HCT116 (cell line): ENCODE data around the gene UBQLNL.

Experiments used
- ATF3 ChIP-seq: IDR thresholded peaks from 2 replicates; pipeline ENCODE4 v1.6.1; 2012
- CTCF ChIP-seq, 3 experiments: fragments of 200-600 bp in 1 of 3; sonication (generic) in 1 of 3; IDR thresholded peaks in 2 of 3; conservative IDR thresholded peaks in 1 of 3; 2 replicates each; pipeline ENCODE4 v1.5.1; 2012 to 2017; ENCODE audit warnings: low read depth in 2 of 3, low read length in 2 of 3, antibody characterized with exemption in 1 of 3, borderline replicate concordance in 1 of 3, control low read depth in 1 of 3, mild to moderate bottlenecking in 1 of 3, mixed read lengths in 1 of 3, mixed run types in 1 of 3, moderate library complexity in 1 of 3; ENCODE audit not compliant: insufficient read depth in 1 of 3
- EGR1 ChIP-seq: IDR thresholded peaks from 2 replicates; pipeline ENCODE4 v1.6.1; 2012; ENCODE audit warnings: low read depth
- EZH2 ChIP-seq: fragments of 200-600 bp; sonication (generic); IDR thresholded peaks from 2 replicates; pipeline ENCODE4 v1.6.1; 2017; ENCODE audit warnings: antibody characterized with exemption, mixed run types
- EZH2phosphoT487 ChIP-seq: fragments of 200-600 bp; IDR thresholded peaks from 2 replicates; pipeline ENCODE4 v1.6.1; 2018; ENCODE audit warnings: antibody characterized with exemption, borderline replicate concordance
- MAX ChIP-seq: IDR thresholded peaks from 2 replicates; pipeline ENCODE4 v1.6.1; 2012
- POLR2A ChIP-seq: IDR thresholded peaks from 2 replicates; pipeline ENCODE4 v1.7.0; 2011; ENCODE audit warnings: borderline replicate concordance; ENCODE audit not compliant: insufficient read depth, insufficient read length; ENCODE audit errors: extremely low read depth
- REST ChIP-seq: IDR thresholded peaks from 2 replicates; pipeline ENCODE4 v1.6.1; 2012; ENCODE audit warnings: low read depth
- SIN3A ChIP-seq: IDR thresholded peaks from 2 replicates; pipeline ENCODE4 v1.6.1; 2012; ENCODE audit warnings: low read depth
- YY1 ChIP-seq: IDR thresholded peaks from 2 replicates; pipeline ENCODE4 v1.6.1; 2011; ENCODE audit warnings: low read length, low read depth, moderate library complexity, mild to moderate bottlenecking; ENCODE audit not compliant: insufficient replicate concordance; ENCODE audit errors: extremely low read depth
- ZNF274 ChIP-seq: fragments of 200-500 bp; sonication (Bioruptor generic); IDR thresholded peaks from 2 replicates; pipeline ENCODE4 v1.6.1; 2014; ENCODE audit warnings: mild to moderate bottlenecking, low read depth, low read length, inconsistent platforms

- TF ChIP-seq EGR1: no peak
- no peak for TF ChIP-seq CTCF (IDR thresholded peaks at IDR 0.05 in 2 of 3, conservative IDR thresholded peaks at IDR 0.05 in 1 of 3; ENCODE audit: borderline replicate concordance in 1 of 3, insufficient read depth in 1 of 3, low read depth in 2 of 3, low read length in 2 of 3)
- TF ChIP-seq SIN3A: no peak
- TF ChIP-seq YY1: no peak
- no peak for TF ChIP-seq MAX
- TF ChIP-seq POLR2A: no peak
- TF ChIP-seq REST: no peak
- no peak for TF ChIP-seq EZH2
- TF ChIP-seq EZH2phosphoT487: no peak
- TF ChIP-seq ATF3: no peak
- no peak for TF ChIP-seq ZNF274
Measured at GRCh38 chr11:5528495-5528894, 12.0 kb upstream of the UBQLNL start.
